Endodermal cell (in vitro differentiated cells): ENCODE measurements around the gene LAMA4. TPM values are rescaled to one million over a fixed set of nuclear protein-coding genes. Genes with fewer than 3 reads are reported as not detected.

Experiments
- DNase-seq: peaks from one replicate; pipeline ENCODE4 v3.0.0-alpha.2; 2017
- H3K27ac ChIP-seq: 2 replicates; pipeline ENCODE4 v1.5.1; 2013; ENCODE audit warnings: mild to moderate bottlenecking, low read depth, low read length, moderate library complexity
- H3K27me3 ChIP-seq: 2 replicates; pipeline ENCODE4 v1.6.1; 2013; ENCODE audit warnings: mild to moderate bottlenecking, low read length, moderate library complexity; ENCODE audit not compliant: insufficient read depth, control insufficient read depth, poor library complexity, severe bottlenecking
- H3K36me3 ChIP-seq: 2 replicates; pipeline ENCODE4 v1.7.0; 2013; ENCODE audit warnings: mild to moderate bottlenecking, low read length, moderate library complexity; ENCODE audit not compliant: control insufficient read depth, insufficient read depth
- H3K4me1 ChIP-seq: one replicate; pipeline ENCODE4 v1.7.0; 2013; ENCODE audit warnings: low read length; ENCODE audit not compliant: control insufficient read depth, insufficient read depth
- H3K4me3 ChIP-seq: 2 replicates; pipeline ENCODE4 v1.5.1; 2013; ENCODE audit warnings: mild to moderate bottlenecking, low read length, moderate library complexity
- H3K9ac ChIP-seq: 2 replicates; pipeline ENCODE4 v1.6.1; 2013; ENCODE audit warnings: mild to moderate bottlenecking, low read length, moderate library complexity; ENCODE audit not compliant: poor library complexity, severe bottlenecking; ENCODE audit errors: extremely low read depth
- H3K9me3 ChIP-seq: 2 replicates; pipeline ENCODE4 v1.6.1; 2013; ENCODE audit warnings: mild to moderate bottlenecking, low read length, moderate library complexity; ENCODE audit not compliant: control insufficient read depth
- H3K27ac Mint-ChIP-seq: 2 replicates; pipeline ENCODE4 v1.8.0; 2020; ENCODE audit warnings: mixed read lengths
- H3K27me3 Mint-ChIP-seq: 2 replicates; pipeline ENCODE4 v1.8.0; 2021; ENCODE audit warnings: mild to moderate bottlenecking, mixed read lengths; ENCODE audit not compliant: insufficient read depth
- H3K36me3 Mint-ChIP-seq: 2 replicates; pipeline ENCODE4 v1.8.0; 2020; ENCODE audit warnings: low read depth, mixed read lengths
- H3K4me1 Mint-ChIP-seq: 2 replicates; pipeline ENCODE4 v1.8.0; 2020; ENCODE audit warnings: mixed read lengths
- H3K4me3 Mint-ChIP-seq: 2 replicates; pipeline ENCODE4 v1.8.0; 2020; ENCODE audit warnings: mild to moderate bottlenecking, moderate library complexity, mixed read lengths
- H3K9me3 Mint-ChIP-seq: 2 replicates; pipeline ENCODE4 v1.8.0; 2020; ENCODE audit warnings: mild to moderate bottlenecking, mixed read lengths
- WGBS, 2 experiments: methylation state at CpG; one replicate each; pipeline versions ENCODE4 v1.1.5 to v1.1.7; 2013; ENCODE audit warnings: missing lambda C conversion rate in 2 of 2, mixed read lengths in 1 of 2; ENCODE audit not compliant: insufficient coverage in 1 of 2, insufficient read length in 1 of 2; 5-methylcytosine and 5-hydroxymethylcytosine counted together
- long read RNA-seq, 4 experiments: library from polyadenylated mRNA in 2 of 4; library from RNA in 1 of 4; library from capped mRNA in 1 of 4; stranded (forward) in 3 of 4; unstranded in 1 of 4; transcript quantifications; one replicate each; pipeline ENCODE4 v2.0.0, GENCODE V29; 2020 to 2021; ENCODE audit warnings: inconsistent platforms in 1 of 4
- polyA plus RNA-seq, 2 experiments: library from polyadenylated mRNA; stranded (reverse); fragments of 50-300 nt; gene quantifications; one replicate each; pipeline ENCODE4 v1.2.3, GENCODE V29; 2013
- total RNA-seq, 2 donors: library from RNA; stranded (reverse); fragmentation: NEBNext Ultra II Directional in 1 of 2; extraction: Animal tissue kit (Norgen Biotek cat#: 25700) in 1 of 2; gene quantifications; 2 replicates in 1 of 2; 3 replicates in 1 of 2; pipeline ENCODE4 v1.2.1, GENCODE V29; 2021
- TF ChIP-seq, protein P1 (sequence below): fragments of 200-600 bp; sonication (generic); conservative IDR thresholded peaks from 2 replicates; pipeline ENCODE4 v1.5.0; 2021; ENCODE audit warnings: antibody characterized with exemption, mild to moderate bottlenecking

LAMA4 gene, protein sequence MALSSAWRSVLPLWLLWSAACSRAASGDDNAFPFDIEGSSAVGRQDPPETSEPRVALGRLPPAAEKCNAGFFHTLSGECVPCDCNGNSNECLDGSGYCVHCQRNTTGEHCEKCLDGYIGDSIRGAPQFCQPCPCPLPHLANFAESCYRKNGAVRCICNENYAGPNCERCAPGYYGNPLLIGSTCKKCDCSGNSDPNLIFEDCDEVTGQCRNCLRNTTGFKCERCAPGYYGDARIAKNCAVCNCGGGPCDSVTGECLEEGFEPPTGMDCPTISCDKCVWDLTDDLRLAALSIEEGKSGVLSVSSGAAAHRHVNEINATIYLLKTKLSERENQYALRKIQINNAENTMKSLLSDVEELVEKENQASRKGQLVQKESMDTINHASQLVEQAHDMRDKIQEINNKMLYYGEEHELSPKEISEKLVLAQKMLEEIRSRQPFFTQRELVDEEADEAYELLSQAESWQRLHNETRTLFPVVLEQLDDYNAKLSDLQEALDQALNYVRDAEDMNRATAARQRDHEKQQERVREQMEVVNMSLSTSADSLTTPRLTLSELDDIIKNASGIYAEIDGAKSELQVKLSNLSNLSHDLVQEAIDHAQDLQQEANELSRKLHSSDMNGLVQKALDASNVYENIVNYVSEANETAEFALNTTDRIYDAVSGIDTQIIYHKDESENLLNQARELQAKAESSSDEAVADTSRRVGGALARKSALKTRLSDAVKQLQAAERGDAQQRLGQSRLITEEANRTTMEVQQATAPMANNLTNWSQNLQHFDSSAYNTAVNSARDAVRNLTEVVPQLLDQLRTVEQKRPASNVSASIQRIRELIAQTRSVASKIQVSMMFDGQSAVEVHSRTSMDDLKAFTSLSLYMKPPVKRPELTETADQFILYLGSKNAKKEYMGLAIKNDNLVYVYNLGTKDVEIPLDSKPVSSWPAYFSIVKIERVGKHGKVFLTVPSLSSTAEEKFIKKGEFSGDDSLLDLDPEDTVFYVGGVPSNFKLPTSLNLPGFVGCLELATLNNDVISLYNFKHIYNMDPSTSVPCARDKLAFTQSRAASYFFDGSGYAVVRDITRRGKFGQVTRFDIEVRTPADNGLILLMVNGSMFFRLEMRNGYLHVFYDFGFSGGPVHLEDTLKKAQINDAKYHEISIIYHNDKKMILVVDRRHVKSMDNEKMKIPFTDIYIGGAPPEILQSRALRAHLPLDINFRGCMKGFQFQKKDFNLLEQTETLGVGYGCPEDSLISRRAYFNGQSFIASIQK (N-terminal part only)
- total RNA-seq = 1 to 10 TPM in 1 of 2 donors, under 1 TPM in 1; 0.24 to 3.7 TPM
- polyA plus RNA-seq (2013, experiment 1 of 2) = 6.4 TPM
- 4.8 TPM for polyA plus RNA-seq (2013, experiment 2 of 2)
- long read RNA-seq, experiment 1, partial matches to known transcripts = 0 of 1 reads
- long read RNA-seq, experiment 1, other reads (novel, unspliced or antisense) = 1 of 1 reads
- long read RNA-seq, experiment 2, partial matches to known transcripts = 0 of 1 reads
- long read RNA-seq, experiment 2, other reads (novel, unspliced or antisense) = 0 of 1 reads
- long read RNA-seq, experiment 3, full-length matches to known transcripts = 1 of 17 reads
- long read RNA-seq, experiment 3, partial matches to known transcripts = 6 of 17 reads
- long read RNA-seq, experiment 3, other reads (novel, unspliced or antisense) = 10 of 17 reads
- long read RNA-seq, experiment 4 = 0 reads

DNA sequence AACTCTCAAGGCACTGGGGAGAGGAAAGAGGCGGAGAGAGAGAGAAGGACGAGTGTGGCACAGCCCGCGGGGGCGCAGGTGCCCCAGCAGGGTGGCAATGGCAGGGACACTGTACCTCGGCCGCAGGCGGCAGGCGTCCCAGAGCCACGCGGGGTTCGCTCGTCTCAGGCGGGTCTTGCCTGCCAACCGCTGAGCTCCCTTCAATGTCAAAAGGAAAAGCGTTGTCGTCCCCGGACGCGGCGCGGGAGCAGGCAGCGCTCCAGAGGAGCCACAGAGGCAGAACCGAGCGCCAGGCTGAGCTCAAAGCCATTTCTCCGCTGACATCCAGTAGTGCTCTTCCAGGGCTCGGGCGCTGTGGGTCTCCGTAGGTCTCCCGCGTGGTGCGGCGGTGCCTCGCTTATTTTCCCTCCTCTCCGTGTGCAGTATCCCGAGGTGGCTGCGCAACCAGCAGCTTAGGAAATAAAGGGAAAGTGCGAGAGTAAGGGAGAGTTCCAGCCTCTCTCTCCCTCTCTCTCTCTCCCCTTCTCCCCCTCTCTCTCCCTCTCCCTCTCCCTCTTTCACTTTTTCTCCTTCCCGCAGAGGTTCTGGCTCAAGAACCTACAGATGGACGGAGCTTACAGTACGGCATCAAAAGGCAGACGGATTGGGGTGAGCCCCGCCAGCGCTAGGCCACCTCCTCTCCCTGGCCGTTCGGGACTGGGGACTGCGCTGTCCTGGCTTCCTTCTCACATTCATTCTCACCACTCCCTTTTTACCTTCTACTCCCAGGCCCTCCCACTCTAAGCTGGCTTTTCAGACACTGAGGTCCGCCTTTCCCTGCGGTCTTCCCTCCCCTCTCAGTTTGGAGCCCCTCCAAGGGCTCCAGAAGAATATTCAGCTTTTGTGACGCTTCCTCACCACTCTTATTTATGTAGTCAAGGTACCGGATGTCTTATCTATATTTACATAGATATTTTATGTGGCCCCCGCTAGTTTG, at the start of gene LAMA4:
Gene LAMA4, minus strand, starts transcription at position 727 of the 976 bp plus-strand sequence. Its CDS starts 417 bp downstream, at position 310.
- 3 to 14% methylated on average over 9 to 51 of the region's 52 CpGs for WGBS, 2 experiments
- no peak within 1 kb of the TSS for H3K9ac ChIP-seq

DNA sequence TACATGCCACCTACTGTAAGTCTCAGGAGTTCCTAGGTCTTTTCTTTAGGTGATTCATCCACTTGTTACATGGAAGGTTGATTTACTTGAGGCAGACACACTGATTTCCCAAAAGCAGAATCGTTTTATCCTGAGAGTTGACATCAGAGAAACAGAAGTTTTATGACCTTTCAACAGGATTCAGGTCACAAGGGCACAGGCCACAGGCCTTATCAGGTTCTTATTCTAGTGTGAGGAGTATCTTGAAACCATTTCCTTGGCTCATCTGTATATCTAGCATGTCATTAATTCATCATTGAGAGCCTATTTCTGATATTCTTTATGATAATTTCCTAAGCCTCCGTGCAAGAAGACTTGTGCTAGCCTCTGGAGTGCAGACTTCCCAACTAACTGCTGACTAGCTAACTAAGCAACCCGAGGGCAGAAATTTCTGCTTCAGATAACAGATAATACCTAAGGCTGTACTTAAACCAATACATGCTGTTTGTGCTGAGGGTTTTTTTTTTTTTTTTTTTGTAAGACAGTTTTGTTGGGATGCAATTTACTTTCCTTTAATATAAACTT, 47.9 kb upstream of the LAMA4 start:
- Mint-ChIP-seq H3K27ac (no peak overlapping the region), H3K9me3 (no peaks in the 10 kb centered on the region), H3K4me3 (no peak overlapping the region), H3K36me3 (no peaks in the 10 kb centered on the region), H3K4me1 (no peaks in the 10 kb centered on the region), H3K27me3 (no peaks in the 10 kb centered on the region)
- no peaks in the 10 kb centered on the region for H3K9me3 ChIP-seq
- no peaks in the 10 kb centered on the region for H3K36me3 ChIP-seq
- H3K4me1 ChIP-seq = no peaks in the 10 kb centered on the region
- WGBS, 2 experiments = 91 to 95% methylated on average over 3 of the region's 3 CpGs
- no peak overlapping the region for H3K4me3 ChIP-seq
- H3K9ac ChIP-seq = no peak overlapping the region
- no peak for DNase-seq
- TF ChIP-seq, protein P1, sequence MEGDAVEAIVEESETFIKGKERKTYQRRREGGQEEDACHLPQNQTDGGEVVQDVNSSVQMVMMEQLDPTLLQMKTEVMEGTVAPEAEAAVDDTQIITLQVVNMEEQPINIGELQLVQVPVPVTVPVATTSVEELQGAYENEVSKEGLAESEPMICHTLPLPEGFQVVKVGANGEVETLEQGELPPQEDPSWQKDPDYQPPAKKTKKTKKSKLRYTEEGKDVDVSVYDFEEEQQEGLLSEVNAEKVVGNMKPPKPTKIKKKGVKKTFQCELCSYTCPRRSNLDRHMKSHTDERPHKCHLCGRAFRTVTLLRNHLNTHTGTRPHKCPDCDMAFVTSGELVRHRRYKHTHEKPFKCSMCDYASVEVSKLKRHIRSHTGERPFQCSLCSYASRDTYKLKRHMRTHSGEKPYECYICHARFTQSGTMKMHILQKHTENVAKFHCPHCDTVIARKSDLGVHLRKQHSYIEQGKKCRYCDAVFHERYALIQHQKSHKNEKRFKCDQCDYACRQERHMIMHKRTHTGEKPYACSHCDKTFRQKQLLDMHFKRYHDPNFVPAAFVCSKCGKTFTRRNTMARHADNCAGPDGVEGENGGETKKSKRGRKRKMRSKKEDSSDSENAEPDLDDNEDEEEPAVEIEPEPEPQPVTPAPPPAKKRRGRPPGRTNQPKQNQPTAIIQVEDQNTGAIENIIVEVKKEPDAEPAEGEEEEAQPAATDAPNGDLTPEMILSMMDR = no peak
- H3K27ac ChIP-seq = no peak overlapping the region
- no peaks in the 10 kb centered on the region for H3K27me3 ChIP-seq

More for the DNA sequence above, at the start of gene LAMA4:
- H3K4me1 Mint-ChIP-seq = peaks cover 30% of the 10 kb centered on the region
- Histone ChIP-seq H3K9me3 (no peaks in the 10 kb centered on the region), H3K27ac (peak within 1 kb of the TSS; percentile 37), H3K36me3 (no peaks in the 10 kb centered on the region), H3K4me3 (peak within 1 kb of the TSS; percentile 83), H3K4me1 (peaks cover 15% of the 10 kb centered on the region), H3K27me3 (peaks cover 14% of the 10 kb centered on the region)
- peaks cover 40% of the 10 kb centered on the region for H3K27me3 Mint-ChIP-seq
- peak; percentile 85 for DNase-seq
- peaks cover 14% of the 10 kb centered on the region for H3K9me3 Mint-ChIP-seq
- TF ChIP-seq, protein P1 = no peak
- no peaks in the 10 kb centered on the region for H3K36me3 Mint-ChIP-seq
- peak within 1 kb of the TSS; percentile 75 for H3K4me3 Mint-ChIP-seq
- no peak within 1 kb of the TSS for H3K27ac Mint-ChIP-seq
